GM12878 (cell line): ENCODE measurements around the gene GAB3. TPM values are rescaled to one million over a fixed set of nuclear protein-coding genes. Genes with fewer than 3 reads are reported as not detected.

Experiments
- ATAC-seq: fragments of 200-7000 bp; cut with Tn5 transposase; 3 replicates; pipeline ENCODE4 v1.9.1; 2020; ENCODE audit warnings: mild to moderate bottlenecking, moderate library complexity
- Bru-seq: library from RNA; stranded (reverse); fragments of 400-500 nt; gene quantifications from one replicate; lab custom pipeline; 2021; lab: Mats Ljungman, UMichigan
- BruChase-seq, 2 experiments: library from RNA; stranded (reverse); fragments of 400-500 nt; gene quantifications; one replicate each; lab custom pipeline; 2021; lab: Mats Ljungman, UMichigan
- BruUV-seq: library from RNA; stranded (reverse); fragments of 400-500 nt; replicated peaks from 2 replicates; lab custom pipeline; 2021; lab: Mats Ljungman, UMichigan
- CTCF ChIA-PET: fragments of 300-600 bp; sonication (Branson Sonifier 250); formaldehyde crosslinking; extraction: SDS; loops from one replicate; lab custom pipeline; 2021; ENCODE audit warnings: inconsistent platforms; lab: Yijun Ruan, JAX
- POLR2A ChIA-PET: fragments of 350-600 bp; formaldehyde crosslinking; extraction: SDS; loops from one replicate; lab custom pipeline; 2021; ENCODE audit warnings: inconsistent platforms; lab: Charles Lee
- RAD21 ChIA-PET: fragments of 300-600 bp; sonication (Branson Sonifier 250); formaldehyde crosslinking; loops from one replicate; lab custom pipeline; 2023; ENCODE audit warnings: antibody characterized with exemption; ENCODE audit not compliant: unreplicated experiment; lab: Charles Lee
- SMC1A ChIA-PET: fragments of 300-600 bp; sonication (Branson Sonifier 250); formaldehyde crosslinking; loops from one replicate; lab custom pipeline; 2023; ENCODE audit not compliant: unreplicated experiment, uncharacterized antibody; lab: Charles Lee
- DNase-seq: peaks from one replicate; pipeline ENCODE4 v3.0.0-alpha.2; 2011; ENCODE audit warnings: low read depth, low spot score
- FAIRE-seq: peaks from 3 replicates; lab custom pipeline; 2011; peaks lifted over from hg19 to GRCh38; lab: Jason Lieb, UNC
- H2AFZ ChIP-seq: 2 replicates; pipeline ENCODE4 v1.6.0; 2011; ENCODE audit warnings: low read depth, low read length, control low read depth; ENCODE audit not compliant: control insufficient read depth
- H3K27ac ChIP-seq: 2 replicates; pipeline ENCODE4 v1.5.1; 2011; ENCODE audit warnings: control low read depth; ENCODE audit not compliant: control insufficient read depth, insufficient read depth
- H3K27me3 ChIP-seq, 2 experiments: replicated peaks in 1 of 2; 2 replicates each; pipeline versions ENCODE4 v1.6.0 to v1.6.1; 2011; ENCODE audit warnings: low read length in 1 of 2; ENCODE audit not compliant: control insufficient read depth in 2 of 2, insufficient read depth in 2 of 2
- H3K36me3 ChIP-seq, 2 experiments: 2 replicates each; pipeline ENCODE4 v1.5.1; 2011; ENCODE audit warnings: low read length in 1 of 2; ENCODE audit not compliant: control insufficient read depth in 2 of 2, insufficient read depth in 2 of 2
- H3K4me1 ChIP-seq: 2 replicates; pipeline ENCODE4 v1.6.1; 2011; ENCODE audit warnings: mild to moderate bottlenecking, low read length, moderate library complexity, mixed read lengths; ENCODE audit not compliant: control insufficient read depth, insufficient read depth
- H3K4me2 ChIP-seq: 2 replicates; pipeline ENCODE4 v1.6.0; 2011; ENCODE audit warnings: control low read depth; ENCODE audit not compliant: control insufficient read depth, insufficient read depth
- H3K4me3 ChIP-seq: fragments of 200-600 bp; sonication (generic); 2 replicates; pipeline ENCODE4 v1.5.1; 2016
- H3K79me2 ChIP-seq: 2 replicates; pipeline ENCODE4 v1.6.0; 2011; ENCODE audit warnings: low read length; ENCODE audit not compliant: control insufficient read depth, insufficient read depth
- H3K9ac ChIP-seq: 2 replicates; pipeline ENCODE4 v1.8.0; 2011; ENCODE audit warnings: low read length, control low read depth, mixed read lengths; ENCODE audit not compliant: control insufficient read depth, insufficient read depth
- H3K9me3 ChIP-seq: replicated peaks from 3 replicates; pipeline ENCODE4 v1.5.1; 2011; ENCODE audit warnings: mild to moderate bottlenecking, low read length; ENCODE audit not compliant: control insufficient read depth, insufficient read depth
- H4K20me1 ChIP-seq: 2 replicates; pipeline ENCODE4 v1.6.0; 2011; ENCODE audit not compliant: control insufficient read depth, insufficient read depth
- HDAC6 ChIP-seq: fragments of 200-600 bp; sonication (generic); IDR thresholded peaks from one replicate; pipeline ENCODE4 v1.8.0; 2017; ENCODE audit warnings: antibody characterized with exemption; ENCODE audit not compliant: unreplicated experiment
- IKZF1 ChIP-seq: fragments of 450-650 bp; conservative IDR thresholded peaks from 2 replicates; pipeline ENCODE4 v1.6.1; 2017; ENCODE audit warnings: antibody characterized with exemption, mild to moderate bottlenecking
- RAD21 ChIP-seq: IDR thresholded peaks from 2 replicates; pipeline ENCODE4 v1.6.1; 2011; ENCODE audit warnings: mild to moderate bottlenecking, low read depth, low read length, moderate library complexity; ENCODE audit not compliant: insufficient read depth
- SIN3A ChIP-seq: IDR thresholded peaks from 2 replicates; pipeline ENCODE4 v1.6.1; 2012; ENCODE audit warnings: low read depth, low read length, improper control_type of control experiment
- SUPT20H ChIP-seq: IDR thresholded peaks from 2 replicates; pipeline ENCODE4 v1.6.1; 2011; ENCODE audit warnings: low read depth, mild to moderate bottlenecking, low read length, moderate library complexity, borderline replicate concordance; ENCODE audit not compliant: control insufficient read depth
- TARDBP ChIP-seq: IDR thresholded peaks from 2 replicates; pipeline ENCODE4 v1.6.1; 2016; ENCODE audit warnings: borderline replicate concordance
- ZBTB33 ChIP-seq: fragments of 450-650 bp; IDR thresholded peaks from 2 replicates; pipeline ENCODE4 v1.6.1; 2017; ENCODE audit warnings: mild to moderate bottlenecking
- WGBS: methylation state at CpG from one replicate; pipeline ENCODE4 v1.1.6; 2016; ENCODE audit warnings: low lambda C conversion rate; ENCODE audit not compliant: insufficient replicate concordance, insufficient coverage; ENCODE audit errors: missing lambda C conversion rate; 5-methylcytosine and 5-hydroxymethylcytosine counted together
- in situ Hi-C: fragments of 300-500 bp; cut with MboI; formaldehyde crosslinking; loops from 9 replicates; pipeline ENCODE4 v1.14.3; 2018; ENCODE audit warnings: mixed read lengths
- intact Hi-C: fragments of 100-400 bp; cut with micrococcal nuclease; formaldehyde crosslinking; loops from one replicate; pipeline ENCODE4 v1.14.2; 2022; ENCODE audit not compliant: unreplicated experiment
- long read RNA-seq, 2 experiments: library from polyadenylated mRNA; unstranded; transcript quantifications; one replicate each; pipeline ENCODE4 v2.0.0, GENCODE V29; 2019 to 2020
- polyA minus RNA-seq, 3 experiments: library from RNA; depleted of rRNA, polyadenylated mRNA; stranded (reverse); fragments of >200 nt; gene quantifications; 2 replicates each; pipeline ENCODE4 v1.2.3, GENCODE V29; 2011
- polyA plus RNA-seq, 11 experiments: library from polyadenylated mRNA; depleted of rRNA in 4 of 11; unstranded in 6 of 11; stranded (reverse) in 5 of 11; fragments of >200 nt; fragmentation: Nextera tagmentation in 4 of 11; fragmentation: Illumina TruSeq in 1 of 11; extraction: Ambion mirVana in 4 of 11; extraction: Trizol in 1 of 11; gene quantifications; 1 replicate in 1 of 11; 2 replicates in 10 of 11; pipeline versions ENCODE4 v1.2.1 to v1.2.3, GENCODE V29; 2011 to 2016; ENCODE audit warnings: inconsistent platforms in 2 of 11, missing spikeins in 2 of 11, low read depth in 1 of 11
- total RNA-seq, 4 experiments: library from RNA; depleted of rRNA in 3 of 4; stranded (reverse); fragments of >200 nt in 3 of 4; fragmentation: Illumina TruSeq in 1 of 4; extraction: Trizol in 1 of 4; gene quantifications; 2 replicates each; pipeline versions ENCODE4 v1.2.1 to v1.2.3, GENCODE V29; 2013 to 2021

The GAB3 gene, protein sequence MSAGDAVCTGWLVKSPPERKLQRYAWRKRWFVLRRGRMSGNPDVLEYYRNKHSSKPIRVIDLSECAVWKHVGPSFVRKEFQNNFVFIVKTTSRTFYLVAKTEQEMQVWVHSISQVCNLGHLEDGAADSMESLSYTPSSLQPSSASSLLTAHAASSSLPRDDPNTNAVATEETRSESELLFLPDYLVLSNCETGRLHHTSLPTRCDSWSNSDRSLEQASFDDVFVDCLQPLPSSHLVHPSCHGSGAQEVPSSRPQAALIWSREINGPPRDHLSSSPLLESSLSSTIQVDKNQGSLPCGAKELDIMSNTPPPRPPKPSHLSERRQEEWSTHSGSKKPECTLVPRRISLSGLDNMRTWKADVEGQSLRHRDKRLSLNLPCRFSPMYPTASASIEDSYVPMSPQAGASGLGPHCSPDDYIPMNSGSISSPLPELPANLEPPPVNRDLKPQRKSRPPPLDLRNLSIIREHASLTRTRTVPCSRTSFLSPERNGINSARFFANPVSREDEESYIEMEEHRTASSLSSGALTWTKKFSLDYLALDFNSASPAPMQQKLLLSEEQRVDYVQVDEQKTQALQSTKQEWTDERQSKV
- total RNA-seq (2013; cell fraction: nucleolus; rRNA removed) = 3.5 and 3.7 TPM in 2 replicates
- total RNA-seq (2014; rRNA removed) (0.85 and 1.3 TPM in 2 replicates), total RNA-seq (2014; rRNA removed; fragmentation: Illumina TruSeq; extraction: Trizol) (0.88 and 0.89 TPM in 2 replicates), total RNA-seq (2021) (0.96 and 2.0 TPM in 2 replicates), polyA plus RNA-seq (2011; rRNA removed) (0.14 and 0.23 TPM in 2 replicates), polyA plus RNA-seq (2014; fragmentation: Illumina TruSeq; extraction: Trizol) (0.93 and 1.0 TPM in 2 replicates), polyA plus RNA-seq (2014; fragmentation: Nextera tagmentation; extraction: Ambion mirVana) (under 1 TPM; 0.29 to 0.69 TPM), polyA plus RNA-seq (2014; rRNA removed) (0.66 and 1.4 TPM in 2 replicates), polyA plus RNA-seq (2016; fragmentation: Nextera tagmentation; extraction: Ambion mirVana) (under 1 TPM; 0.10 to 0.86 TPM), polyA minus RNA-seq (2011; rRNA and poly(A)+ RNA removed) (0.15 and 0.46 TPM in 2 replicates), Bru-seq, nascent RNA (percentile 33 among the genes with signal in this experiment), BruChase-seq, experiment 1, labeled RNA remaining after a 6-hour chase (percentile 25 among the genes with signal in this experiment), BruChase-seq, experiment 2, labeled RNA remaining after a 2-hour chase (percentile 33 among the genes with signal in this experiment)
- polyA plus RNA-seq (2011; ENCODE audit: low read depth) = 0.87 TPM
- polyA plus RNA-seq (2011; cell fraction: cytosol; rRNA removed) = 0.07 and 0.10 TPM in 2 replicates
- polyA plus RNA-seq (2011; cell fraction: nucleus; rRNA removed) = 0.48 and 0.64 TPM in 2 replicates
- polyA plus RNA-seq (2012) = 0.87 and 1.5 TPM in 2 replicates
- polyA minus RNA-seq (2011; cell fraction: cytosol; rRNA and poly(A)+ RNA removed) = not detected in 2 replicates
- 0.10 and 0.12 TPM in 2 replicates for polyA minus RNA-seq (2011; cell fraction: nucleus; rRNA and poly(A)+ RNA removed)
- long read RNA-seq, experiment 1 = 0 reads
- long read RNA-seq, experiment 2 = 0 reads

DNA sequence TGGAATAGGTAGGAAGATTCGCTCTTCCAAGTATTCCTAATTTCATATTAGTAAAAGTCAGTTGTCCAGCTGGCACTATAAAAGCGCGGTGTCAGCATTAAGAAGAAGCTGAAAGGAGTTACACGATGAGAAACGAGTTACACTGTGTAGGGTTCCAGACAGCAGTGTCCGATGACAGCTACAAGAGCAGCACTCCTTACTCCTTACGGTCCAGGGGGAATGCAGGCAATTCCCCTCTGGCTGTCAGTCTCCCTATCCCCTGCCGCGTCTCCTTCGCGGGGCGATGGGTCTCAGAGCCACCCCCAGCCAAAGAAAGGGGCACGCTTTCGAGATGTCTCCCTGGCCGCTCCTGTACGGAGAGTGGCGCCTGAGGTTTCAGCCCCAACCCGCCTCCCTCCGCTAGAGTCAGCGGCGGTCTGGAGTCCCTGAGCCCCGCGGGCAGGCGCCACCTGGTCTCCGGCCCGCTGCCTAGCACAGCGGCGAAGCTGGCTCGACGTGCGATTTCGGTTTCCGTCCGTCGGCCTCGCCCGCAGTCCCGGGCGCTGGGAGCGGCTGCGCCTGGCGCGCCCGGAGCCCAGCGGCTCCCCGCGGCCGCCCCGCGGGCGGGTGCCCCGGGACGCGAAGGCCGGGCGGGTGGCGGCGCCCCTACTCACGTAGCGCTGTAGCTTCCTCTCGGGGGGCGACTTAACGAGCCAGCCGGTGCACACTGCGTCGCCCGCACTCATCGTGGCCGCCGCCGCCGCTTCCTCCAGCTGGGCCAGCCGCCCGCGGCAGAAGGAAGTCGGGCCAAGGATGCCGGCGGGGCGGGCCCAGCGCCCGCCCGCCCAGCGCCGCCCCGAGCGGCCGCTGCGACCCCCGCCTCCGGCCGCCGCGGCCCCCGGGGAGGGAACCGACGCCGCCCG, at the start of gene GAB3:
GAB3 (minus strand) TSS at position 777 of the 902 bp plus-strand sequence; CDS start at position 725, 52 bp downstream.
- CTCF ChIA-PET = interaction anchor here (1.0 to 3.9 kb wide), 11 partner anchors 8 to 146 kb away, joined by 3 to 28 read pairs (median 4); partner anchors contain the start of gene DKC1

More for the DNA sequence above, at the start of gene GAB3:
- BruUV-seq = no TSS peak
- Histone ChIP-seq H3K9ac (peak within 1 kb of the TSS; percentile 36; the same call in 1 of the 2 replicates), H3K27me3 (no peaks in the 10 kb centered on the region), H3K9me3 (no peaks in the 10 kb centered on the region), H3K4me3 (peak within 1 kb of the TSS; percentile 45; the same call in 1 of the 2 replicates)
- intact Hi-C loops = no loop called here
- ChIA-PET SMC1A (interaction anchor here (0.9 to 1.4 kb wide), 5 partner anchors 11 to 90 kb away, joined by 3 to 5 read pairs (median 3); no protein-coding TSS in a partner anchor), RAD21 (interaction anchor here (0.8 to 2.8 kb wide), 4 partner anchors 32 to 78 kb away, joined by 3 to 10 read pairs (median 4); no protein-coding TSS in a partner anchor), POLR2A (no interaction called here)
- ATAC-seq (peak; percentile 77), DNase-seq (no peak), FAIRE-seq (no peak)
- in situ Hi-C loops = no loop called here
- TF ChIP-seq SIN3A (no peak), IKZF1 (peak; percentile 88), HDAC6 (no peak), RAD21 (no peak), TARDBP (no peak), ZBTB33 (no peak), SUPT20H (no peak)
- TF ChIP-seq, all 136 proteins: peak for 1
- Histone ChIP-seq H4K20me1 (no peaks in the 10 kb centered on the region), H3K79me2 (no peaks in the 10 kb centered on the region), H3K4me2 (peak within 1 kb of the TSS; percentile 57), H3K4me1 (no peaks in the 10 kb centered on the region), H3K27ac (no peak within 1 kb of the TSS), H2AFZ (peak within 1 kb of the TSS; percentile 63), H3K36me3 (no peaks in the 10 kb centered on the region)
- 45% methylated on average over 54 of the region's 98 CpGs for WGBS
